Transverse colon (tissue), 4 donors: Measurements from ENCODE around the gene ARL5A.

Experiments used
- CTCF ChIP-seq, 5 experiments: fragments of 200-600 bp in 3 of 5; fragments of 450-650 bp in 2 of 5; sonication (generic) in 3 of 5; IDR thresholded peaks; 1 replicate in 2 of 5; 2 replicates in 3 of 5; pipeline ENCODE4 v1.5.1; 2016 to 2017; ENCODE audit warnings: antibody characterized with exemption in 5 of 5, inconsistent platforms in 3 of 5, mild to moderate bottlenecking in 2 of 5, moderate library complexity in 1 of 5
- POLR2AphosphoS5 ChIP-seq, 3 donors: sonication (generic); formaldehyde crosslinking; IDR thresholded peaks; one replicate each; pipeline ENCODE4 v1.6.1; 2016; ENCODE audit warnings: antibody characterized with exemption in 3 of 3

- TF ChIP-seq CTCF (IDR thresholded peaks at IDR 0.05) (no peak), POLR2AphosphoS5 (IDR thresholded peaks at IDR 0.05) (no peak)
Observed at GRCh38 chr2:151792589-151792988, 35.6 kb downstream of the ARL5A start.
